GM11168 (cell line): ENCODE data around the gene KIAA0513.

Experiments used
- in situ Hi-C: fragments of 300-500 bp; cut with MboI; formaldehyde crosslinking; loops from one replicate; pipeline ENCODE4 v1.12.0; 2022; ENCODE audit warnings: low sequenced_read_pairs; ENCODE audit not compliant: unreplicated experiment

The KIAA0513 gene

GRCh38 chr16:85065099-85065498 lies 37.5 kb downstream of the KIAA0513 start:
- in situ Hi-C loops = no loop called here

GRCh38 chr16:85066346-85066885 lies 38.8 kb downstream of the KIAA0513 start:
- in situ Hi-C loops = no loop called here

GRCh38 chr16:85067024-85067423 lies 39.4 kb downstream of the KIAA0513 start:
- in situ Hi-C loops = no loop called here

- in situ Hi-C loops = no loop called here
Measured at GRCh38 chr16:85067426-85067825, 39.8 kb downstream of the KIAA0513 start.

- in situ Hi-C loops = no loop called here
Measured at GRCh38 chr16:85068746-85069145, 41.2 kb downstream of the KIAA0513 start.

GRCh38 chr16:85069171-85069570 lies 41.6 kb downstream of the KIAA0513 start:
- in situ Hi-C loops = no loop called here

GRCh38 chr16:85072076-85072860 lies 44.7 kb downstream of the KIAA0513 start:
- in situ Hi-C loops = no loop called here

- in situ Hi-C loops = no loop called here
Measured at GRCh38 chr16:85072947-85073346, 45.4 kb downstream of the KIAA0513 start.

- in situ Hi-C loops = no loop called here
Measured at GRCh38 chr16:85074225-85074914, 46.8 kb downstream of the KIAA0513 start.

GRCh38 chr16:85075236-85075924 lies 47.8 kb downstream of the KIAA0513 start:
- in situ Hi-C loops = no loop called here

- in situ Hi-C loops = no loop called here
Measured at GRCh38 chr16:85077039-85077438, 49.4 kb downstream of the KIAA0513 start.

- in situ Hi-C loops = no loop called here
Measured at GRCh38 chr16:85077576-85078125, 50.1 kb downstream of the KIAA0513 start.

- in situ Hi-C loops = no loop called here
Measured at GRCh38 chr16:85078226-85078625, 50.6 kb downstream of the KIAA0513 start.

GRCh38 chr16:85078952-85079351 lies 51.4 kb downstream of the KIAA0513 start:
- in situ Hi-C loops = no loop called here

GRCh38 chr16:85079785-85080570 lies 52.4 kb downstream of the KIAA0513 start:
- in situ Hi-C loops = no loop called here

- in situ Hi-C loops = no loop called here
Measured at GRCh38 chr16:85081038-85081437, 53.4 kb downstream of the KIAA0513 start.

- in situ Hi-C loops = no loop called here
Measured at GRCh38 chr16:85081765-85082164, 54.2 kb downstream of the KIAA0513 start.

GRCh38 chr16:85082173-85083050 lies 54.8 kb downstream of the KIAA0513 start:
- in situ Hi-C loops = no loop called here
